Kidney epithelial cell (primary cell): Measurements from ENCODE around the gene LAMC1. TPM values are rescaled to one million over a fixed set of nuclear protein-coding genes. Genes with fewer than 3 reads are reported as not detected.

Experiments
- DNase-seq: peaks from one replicate; pipeline ENCODE4 v3.0.0-alpha.2; 2010; ENCODE audit warnings: low read depth
- H3K27me3 ChIP-seq: 2 replicates; pipeline ENCODE4 v1.6.0; 2011; ENCODE audit warnings: low read length; ENCODE audit not compliant: control insufficient read depth, insufficient read depth
- H3K36me3 ChIP-seq: 2 replicates; pipeline ENCODE4 v1.5.1; 2011; ENCODE audit warnings: low read length; ENCODE audit not compliant: control insufficient read depth, insufficient read depth
- H3K4me3 ChIP-seq: 2 replicates; pipeline ENCODE4 v1.5.1; 2011; ENCODE audit warnings: low read depth, mild to moderate bottlenecking, control low read depth, low read length
- total RNA-seq: library from RNA; depleted of rRNA; stranded (reverse); fragments of >200 nt; gene quantifications from 2 replicates; pipeline ENCODE4 v1.2.3, GENCODE V29; 2015
- TF ChIP-seq, protein P1 (sequence below): IDR thresholded peaks from 2 replicates; pipeline ENCODE4 v1.5.1; 2011; ENCODE audit warnings: mild to moderate bottlenecking, moderate library complexity, low read length, control low read depth, inconsistent platforms; ENCODE audit not compliant: insufficient read depth, poor library complexity, severe bottlenecking

LAMC1 gene
- 172 and 207 TPM in 2 replicates for total RNA-seq

DNA sequence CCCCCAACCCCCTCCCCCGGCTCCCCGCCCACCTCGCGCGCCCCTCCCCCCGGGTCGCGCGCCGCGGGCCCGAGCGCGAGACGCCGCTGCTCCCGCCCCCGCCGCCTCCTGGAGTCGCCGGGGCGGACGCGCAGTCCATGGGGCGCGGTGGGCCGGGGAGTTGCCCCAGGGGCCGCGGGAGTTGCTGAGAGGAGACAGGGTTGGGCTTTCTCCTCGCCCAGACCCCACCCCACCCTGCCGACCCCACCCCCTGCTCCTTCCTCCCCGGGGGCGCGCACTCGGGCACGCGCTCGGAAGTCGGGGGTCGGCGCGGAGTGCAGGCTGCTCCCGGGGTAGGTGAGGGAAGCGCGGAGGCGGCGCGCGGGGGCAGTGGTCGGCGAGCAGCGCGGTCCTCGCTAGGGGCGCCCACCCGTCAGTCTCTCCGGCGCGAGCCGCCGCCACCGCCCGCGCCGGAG, at the start of gene LAMC1:
LAMC1 (plus strand) TSS at position 275 of the 455 bp plus-strand sequence. CDS start 297 bp downstream, outside the sequence.
- TF ChIP-seq, protein P1, sequence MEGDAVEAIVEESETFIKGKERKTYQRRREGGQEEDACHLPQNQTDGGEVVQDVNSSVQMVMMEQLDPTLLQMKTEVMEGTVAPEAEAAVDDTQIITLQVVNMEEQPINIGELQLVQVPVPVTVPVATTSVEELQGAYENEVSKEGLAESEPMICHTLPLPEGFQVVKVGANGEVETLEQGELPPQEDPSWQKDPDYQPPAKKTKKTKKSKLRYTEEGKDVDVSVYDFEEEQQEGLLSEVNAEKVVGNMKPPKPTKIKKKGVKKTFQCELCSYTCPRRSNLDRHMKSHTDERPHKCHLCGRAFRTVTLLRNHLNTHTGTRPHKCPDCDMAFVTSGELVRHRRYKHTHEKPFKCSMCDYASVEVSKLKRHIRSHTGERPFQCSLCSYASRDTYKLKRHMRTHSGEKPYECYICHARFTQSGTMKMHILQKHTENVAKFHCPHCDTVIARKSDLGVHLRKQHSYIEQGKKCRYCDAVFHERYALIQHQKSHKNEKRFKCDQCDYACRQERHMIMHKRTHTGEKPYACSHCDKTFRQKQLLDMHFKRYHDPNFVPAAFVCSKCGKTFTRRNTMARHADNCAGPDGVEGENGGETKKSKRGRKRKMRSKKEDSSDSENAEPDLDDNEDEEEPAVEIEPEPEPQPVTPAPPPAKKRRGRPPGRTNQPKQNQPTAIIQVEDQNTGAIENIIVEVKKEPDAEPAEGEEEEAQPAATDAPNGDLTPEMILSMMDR = no peak
- DNase-seq = no peak
- Histone ChIP-seq H3K36me3 (no peaks in the 10 kb centered on the region), H3K27me3 (no peaks in the 10 kb centered on the region), H3K4me3 (peak within 1 kb of the TSS; percentile 66)

DNA sequence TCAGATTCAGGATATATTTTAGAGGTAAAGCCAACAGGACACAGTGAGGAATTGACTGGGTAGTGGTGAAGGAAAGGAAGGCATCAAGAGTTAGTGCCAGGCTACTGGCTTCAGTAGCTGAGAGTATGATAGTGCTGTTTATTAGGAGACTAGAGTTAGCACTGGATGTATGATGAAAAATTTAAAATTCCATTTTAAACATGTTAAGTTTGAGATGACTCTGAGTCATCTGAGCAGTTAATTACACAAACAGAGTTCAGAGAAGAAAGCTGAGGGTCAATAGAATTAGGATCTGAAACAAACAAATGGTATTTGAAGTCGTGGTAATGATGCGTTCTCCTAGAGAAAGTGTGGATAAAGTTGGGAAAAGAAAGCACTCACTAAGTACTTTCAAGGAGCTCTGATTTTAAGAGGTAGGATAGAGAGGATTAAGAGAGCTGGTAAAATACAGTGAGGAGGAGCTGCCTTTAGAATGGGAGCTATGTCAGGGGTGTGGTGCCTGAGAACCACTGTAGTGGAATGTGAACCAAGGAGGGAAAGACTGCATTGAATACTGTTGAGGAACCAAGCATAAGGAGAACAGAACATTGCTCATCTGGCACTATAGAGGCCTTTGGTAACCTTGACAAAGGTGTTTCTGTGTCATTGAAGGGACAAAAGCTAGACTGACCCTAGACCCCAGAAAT, 48.6 kb upstream of the LAMC1 start:
- TF ChIP-seq, protein P1 = no peak
- no peaks in the 10 kb centered on the region for H3K27me3 ChIP-seq
- no peaks in the 10 kb centered on the region for H3K36me3 ChIP-seq
- DNase-seq = no peak
- H3K4me3 ChIP-seq = no peak overlapping the region

DNA sequence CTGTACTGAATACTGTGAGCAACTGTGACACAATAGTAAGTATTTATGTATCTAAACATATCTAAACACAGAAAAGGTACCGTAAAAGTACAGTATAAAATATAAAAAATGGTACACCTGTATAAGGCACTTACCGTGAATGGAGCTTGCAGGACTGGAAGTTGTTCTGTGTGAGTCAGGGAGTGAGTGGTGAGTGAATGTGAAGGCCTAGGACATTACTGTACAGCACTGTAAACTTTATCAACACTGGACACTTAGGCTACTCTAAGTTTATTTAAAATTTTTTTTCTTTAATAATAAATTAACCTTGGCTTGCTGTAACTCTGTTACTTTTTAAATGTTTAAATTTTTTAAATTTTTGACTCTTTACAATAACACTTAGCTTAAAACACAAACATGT, 45.7 kb upstream of the LAMC1 start:
- no peak for DNase-seq
- H3K36me3 ChIP-seq = no peaks in the 10 kb centered on the region
- H3K4me3 ChIP-seq = no peak overlapping the region
- TF ChIP-seq, protein P1 = no peak
- no peaks in the 10 kb centered on the region for H3K27me3 ChIP-seq

DNA sequence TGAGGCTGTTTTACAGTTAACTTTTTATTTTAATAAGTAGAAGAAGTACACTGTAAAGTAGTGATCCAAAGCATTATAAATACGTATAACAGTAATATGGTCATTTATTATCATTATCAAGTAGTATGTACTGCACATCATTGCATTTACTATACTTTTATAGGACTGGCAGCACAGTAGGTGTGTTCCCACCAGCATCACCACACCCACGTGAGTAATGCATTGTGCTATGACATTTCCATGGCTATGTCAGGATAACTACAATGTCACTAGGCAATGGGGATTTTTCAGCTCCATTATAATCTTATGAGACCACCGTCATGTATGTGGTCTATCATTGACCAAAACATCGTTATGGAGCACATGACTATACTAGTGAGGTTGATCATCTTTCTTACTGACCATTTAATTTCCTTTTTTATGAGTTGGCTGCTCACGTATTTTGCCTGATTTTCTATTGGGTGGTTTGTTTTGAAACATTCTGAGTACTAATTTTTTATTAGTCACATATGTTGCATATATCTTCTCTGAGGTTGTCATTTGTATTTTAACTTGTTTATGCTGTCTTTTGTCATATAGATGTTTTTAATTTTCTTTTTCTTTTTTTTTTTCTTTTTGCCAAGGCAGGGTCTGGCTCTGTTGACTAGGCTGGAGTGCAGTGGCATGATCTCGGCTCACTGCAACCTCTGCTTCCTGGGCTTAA, 44.9 kb upstream of the LAMC1 start:
- DNase-seq = no peak
- Histone ChIP-seq H3K36me3 (no peaks in the 10 kb centered on the region), H3K27me3 (no peaks in the 10 kb centered on the region), H3K4me3 (no peak overlapping the region)
- TF ChIP-seq, protein P1 = no peak

DNA sequence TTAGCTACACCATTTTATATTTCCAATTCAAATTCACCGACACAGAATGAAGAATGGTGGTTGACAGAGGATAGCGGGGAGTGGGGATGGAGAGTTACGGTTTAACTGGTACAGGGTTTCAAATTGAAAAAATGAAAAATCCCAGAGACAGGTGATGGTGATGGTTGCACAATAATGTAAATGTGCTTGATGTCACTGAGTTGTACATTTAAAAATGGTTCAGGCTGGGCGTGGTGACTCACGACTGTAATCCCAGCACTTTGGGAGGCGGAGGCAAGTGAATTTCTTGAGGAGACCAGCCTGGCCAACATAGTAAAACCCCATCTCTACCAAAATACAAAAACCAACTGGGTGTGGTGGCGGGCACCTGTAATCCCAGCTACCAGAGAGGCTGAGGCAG, 39.1 kb upstream of the LAMC1 start:
- H3K27me3 ChIP-seq = no peaks in the 10 kb centered on the region
- TF ChIP-seq, protein P1 = no peak
- no peaks in the 10 kb centered on the region for H3K36me3 ChIP-seq
- H3K4me3 ChIP-seq = no peak overlapping the region
- no peak for DNase-seq

DNA sequence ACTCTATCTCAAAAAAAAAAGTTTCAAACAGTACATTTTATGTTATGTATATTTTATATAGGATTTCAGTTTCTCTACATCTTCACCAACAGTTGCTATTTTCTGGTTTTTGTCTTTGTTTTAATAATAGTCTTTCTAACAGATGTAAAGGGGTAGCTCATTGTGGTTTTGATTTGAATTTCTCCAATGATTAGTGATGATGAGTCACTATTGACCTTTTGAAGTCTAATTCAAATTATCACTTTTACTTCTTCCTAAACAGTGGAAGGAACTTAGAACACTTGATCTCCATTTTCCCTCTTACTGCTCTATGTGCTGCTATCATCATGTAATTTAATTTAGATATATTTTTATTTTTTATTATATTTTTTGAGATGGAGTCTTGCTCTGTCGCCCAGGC, 38.6 kb upstream of the LAMC1 start:
- DNase-seq = no peak
- no peaks in the 10 kb centered on the region for H3K27me3 ChIP-seq
- TF ChIP-seq, protein P1 = no peak
- no peak overlapping the region for H3K4me3 ChIP-seq
- H3K36me3 ChIP-seq = no peaks in the 10 kb centered on the region
